22Rv1 (cell line): ENCODE results near the gene GRIA1.

Experiments used
- ZFX ChIP-seq: fragments of 450-650 bp; IDR thresholded peaks from 2 replicates; pipeline ENCODE4 v1.6.1; 2017; ENCODE audit warnings: antibody characterized with exemption, borderline replicate concordance
- TF ChIP-seq, protein P1 (sequence below): fragments of 450-650 bp; IDR thresholded peaks from 2 replicates; pipeline ENCODE4 v1.5.1; 2017; ENCODE audit warnings: mild to moderate bottlenecking

DNA sequence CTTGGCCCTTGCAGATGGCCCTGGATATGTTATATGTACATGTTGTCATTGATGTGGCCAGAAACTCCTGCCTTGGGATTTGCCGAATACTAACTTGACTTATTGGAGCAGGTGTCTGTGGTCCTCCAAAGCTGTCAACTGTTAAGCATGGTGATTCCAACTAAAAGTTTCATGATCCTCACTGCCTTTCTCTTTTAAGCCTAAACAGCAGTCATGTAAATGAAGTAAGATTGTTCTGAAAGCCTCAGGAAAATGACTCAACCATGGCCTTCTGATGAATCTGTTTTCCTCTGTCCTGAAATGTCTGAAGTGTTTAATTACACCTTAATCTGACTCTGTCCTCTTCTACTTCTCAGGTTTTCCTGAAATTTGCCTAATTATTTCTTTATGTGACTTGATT, 303.2 kb downstream of the GRIA1 start:
- TF ChIP-seq, protein P1, sequence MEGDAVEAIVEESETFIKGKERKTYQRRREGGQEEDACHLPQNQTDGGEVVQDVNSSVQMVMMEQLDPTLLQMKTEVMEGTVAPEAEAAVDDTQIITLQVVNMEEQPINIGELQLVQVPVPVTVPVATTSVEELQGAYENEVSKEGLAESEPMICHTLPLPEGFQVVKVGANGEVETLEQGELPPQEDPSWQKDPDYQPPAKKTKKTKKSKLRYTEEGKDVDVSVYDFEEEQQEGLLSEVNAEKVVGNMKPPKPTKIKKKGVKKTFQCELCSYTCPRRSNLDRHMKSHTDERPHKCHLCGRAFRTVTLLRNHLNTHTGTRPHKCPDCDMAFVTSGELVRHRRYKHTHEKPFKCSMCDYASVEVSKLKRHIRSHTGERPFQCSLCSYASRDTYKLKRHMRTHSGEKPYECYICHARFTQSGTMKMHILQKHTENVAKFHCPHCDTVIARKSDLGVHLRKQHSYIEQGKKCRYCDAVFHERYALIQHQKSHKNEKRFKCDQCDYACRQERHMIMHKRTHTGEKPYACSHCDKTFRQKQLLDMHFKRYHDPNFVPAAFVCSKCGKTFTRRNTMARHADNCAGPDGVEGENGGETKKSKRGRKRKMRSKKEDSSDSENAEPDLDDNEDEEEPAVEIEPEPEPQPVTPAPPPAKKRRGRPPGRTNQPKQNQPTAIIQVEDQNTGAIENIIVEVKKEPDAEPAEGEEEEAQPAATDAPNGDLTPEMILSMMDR, result no peak
- no peak for TF ChIP-seq ZFX
